GM08714 (cell line): ENCODE results near the gene SLC30A9.
A peak's percentile ranks its signal among the peaks of the same experiment; 100 is the strongest.

Source experiments
- H3K4me3 ChIP-seq: fragments of 200-500 bp; sonication (Bioruptor generic); 2 replicates; pipeline ENCODE4 v1.5.1; 2014; ENCODE audit warnings: mild to moderate bottlenecking, low read length, inconsistent platforms
- ZNF274 ChIP-seq: IDR thresholded peaks from 2 replicates; pipeline ENCODE4 v1.6.1; 2012; ENCODE audit warnings: mild to moderate bottlenecking, low read depth, low read length

SLC30A9 gene

GRCh38 chr4:41985151-41985550, 5.2 kb upstream of the SLC30A9 start:
- no peak overlapping the region for H3K4me3 ChIP-seq
- no peak for TF ChIP-seq ZNF274

- peak overlapping the region; percentile 83 for H3K4me3 ChIP-seq
- TF ChIP-seq ZNF274: no peak
These were observed 351 bp upstream of the SLC30A9 start for GRCh38 chr4:41989994-41990364.

GRCh38 chr4:41991916-41992767, 1.8 kb downstream of the SLC30A9 start:
- no peak for TF ChIP-seq ZNF274
- H3K4me3 ChIP-seq: peak overlapping the region; percentile 31; the same call in 1 of the 2 replicates

- no peak for TF ChIP-seq ZNF274
- no peak overlapping the region for H3K4me3 ChIP-seq
These were observed 2.9 kb downstream of the SLC30A9 start for GRCh38 chr4:41992967-41993857.

- no peak for TF ChIP-seq ZNF274
- no peak overlapping the region for H3K4me3 ChIP-seq
These were observed 4.2 kb downstream of the SLC30A9 start for GRCh38 chr4:41994461-41994985.

GRCh38 chr4:41998019-41998418, 7.7 kb downstream of the SLC30A9 start:
- no peak for TF ChIP-seq ZNF274
- H3K4me3 ChIP-seq: no peak overlapping the region

- H3K4me3 ChIP-seq: no peak overlapping the region
- TF ChIP-seq ZNF274: no peak
These were observed 9.0 kb downstream of the SLC30A9 start for GRCh38 chr4:41999321-41999720.

GRCh38 chr4:42008011-42008786, 17.9 kb downstream of the SLC30A9 start:
- no peak for TF ChIP-seq ZNF274
- H3K4me3 ChIP-seq: no peak overlapping the region

- no peak overlapping the region for H3K4me3 ChIP-seq
- TF ChIP-seq ZNF274: no peak
These were observed 25.1 kb downstream of the SLC30A9 start for GRCh38 chr4:42015438-42015837.

- H3K4me3 ChIP-seq: no peak overlapping the region
- TF ChIP-seq ZNF274: no peak
These were observed 28.1 kb downstream of the SLC30A9 start for GRCh38 chr4:42018451-42018850.

- no peak for TF ChIP-seq ZNF274
- H3K4me3 ChIP-seq: no peak overlapping the region
These were observed 58.1 kb downstream of the SLC30A9 start for GRCh38 chr4:42048394-42048793.

GRCh38 chr4:42050516-42051249, 60.4 kb downstream of the SLC30A9 start:
- no peak overlapping the region for H3K4me3 ChIP-seq
- TF ChIP-seq ZNF274: no peak

- no peak for TF ChIP-seq ZNF274
- no peak overlapping the region for H3K4me3 ChIP-seq
These were observed 76.1 kb downstream of the SLC30A9 start for GRCh38 chr4:42066402-42066801.
